OCI-LY3 (cell line): ENCODE data around the gene NRG3.

Experiments
- H2AFZ ChIP-seq: fragments of 200-600, 300-600 bp; shearing (Covaris generic); 2 replicates; pipeline ENCODE4 v1.6.0; 2014; ENCODE audit warnings: antibody characterized with exemption, low read depth, low read length
- H3K27ac ChIP-seq: fragments of 200-600, 300-600 bp; sonication (generic); 2 replicates; pipeline ENCODE4 v1.5.1; 2014; ENCODE audit warnings: mild to moderate bottlenecking, low read length, moderate library complexity, mixed read lengths
- H3K27me3 ChIP-seq: fragments of 200-600, 300-600 bp; sonication (generic); 2 replicates; pipeline ENCODE4 v1.6.1; 2014; ENCODE audit warnings: low read depth, low read length, mixed read lengths
- H3K36me3 ChIP-seq: fragments of 200-600, 300-600 bp; sonication (generic); replicated peaks from 2 replicates; pipeline ENCODE3; 2014; ENCODE audit warnings: low read depth, low read length, mixed read lengths
- H3K4me1 ChIP-seq: fragments of 300-600, 200-600 bp; sonication (generic); 2 replicates; pipeline ENCODE4 v1.6.1; 2014; ENCODE audit warnings: low read length, mixed read lengths
- H3K4me2 ChIP-seq: fragments of 200-600, 300-600 bp; sonication (generic); 2 replicates; pipeline ENCODE4 v1.6.1; 2014; ENCODE audit warnings: low read length, mixed read lengths
- H3K4me3 ChIP-seq: fragments of 300-600, 200-600 bp; sonication (generic); 2 replicates; pipeline ENCODE4 v1.5.1; 2014; ENCODE audit warnings: antibody characterized with exemption, mild to moderate bottlenecking, low read length, moderate library complexity
- H3K79me2 ChIP-seq: fragments of 300-600, 200-600 bp; shearing (Covaris generic); 2 replicates; pipeline ENCODE4 v1.6.1; 2014; ENCODE audit warnings: mild to moderate bottlenecking, low read length, mixed read lengths
- H3K9ac ChIP-seq: fragments of 300-600, 200-600 bp; shearing (Covaris generic); 2 replicates; pipeline ENCODE4 v1.6.0; 2014; ENCODE audit warnings: mild to moderate bottlenecking, low read length, moderate library complexity
- H3K9me3 ChIP-seq: fragments of 200-600, 300-600 bp; shearing (Covaris generic); 2 replicates; pipeline ENCODE4 v1.6.1; 2014; ENCODE audit warnings: low read length, mixed read lengths; ENCODE audit not compliant: insufficient read depth
- H4K20me1 ChIP-seq: fragments of 200-600, 300-600 bp; sonication (generic); 2 replicates; pipeline ENCODE4 v1.6.1; 2016; ENCODE audit warnings: low read length, mixed read lengths; ENCODE audit not compliant: insufficient read depth
- EZH2phosphoT487 ChIP-seq: fragments of 200-600 bp; shearing (Covaris generic); IDR thresholded peaks from 2 replicates; pipeline ENCODE4 v1.6.1; 2018; ENCODE audit warnings: antibody characterized with exemption, mixed run types, low read depth
- TF ChIP-seq, protein P1 (sequence below): fragments of 200-600, 300-600 bp; sonication (generic); IDR thresholded peaks from 2 replicates; pipeline ENCODE4 v1.5.1; 2014; ENCODE audit warnings: antibody characterized with exemption, low read length, low read depth

The NRG3 gene

DNA sequence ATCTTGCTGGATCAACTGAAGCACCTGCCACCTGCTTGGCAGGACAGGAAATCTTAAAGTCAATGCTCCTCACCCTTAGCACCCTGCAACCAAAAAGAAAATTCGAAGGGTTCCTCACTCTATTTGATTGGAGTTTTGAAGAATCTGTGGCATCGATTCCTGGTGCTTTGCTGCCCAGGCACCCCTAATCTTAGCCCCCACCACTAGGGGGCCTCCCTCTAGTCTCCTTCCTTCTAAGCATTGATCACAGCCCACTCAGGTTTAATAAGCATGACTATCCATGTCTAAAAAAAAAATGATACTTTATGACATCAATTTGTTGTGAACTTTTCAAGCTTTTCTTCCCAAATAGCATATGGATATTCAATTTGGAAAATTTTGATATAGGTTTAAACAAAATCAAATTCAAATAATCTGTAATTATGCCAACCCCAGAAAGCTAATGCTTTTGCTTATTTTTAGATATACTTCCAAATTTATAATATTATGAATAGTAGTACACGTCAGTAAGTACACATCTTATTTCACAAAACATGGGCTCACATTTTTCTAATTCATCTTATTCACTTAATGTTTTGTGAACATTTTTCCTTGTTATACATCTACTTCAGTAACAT lies 45.3 kb downstream of the NRG3 start:
- H3K4me3 ChIP-seq = no peak overlapping the region
- H3K4me2 ChIP-seq = no peak overlapping the region
- no peaks in the 10 kb centered on the region for H3K4me1 ChIP-seq
- no peak overlapping the region for H2AFZ ChIP-seq
- no peaks in the 10 kb centered on the region for H3K27me3 ChIP-seq
- no peak overlapping the region for H3K9ac ChIP-seq
- H3K27ac ChIP-seq = no peak overlapping the region
- H3K36me3 ChIP-seq = no peaks in the 10 kb centered on the region
- TF ChIP-seq, protein P1, sequence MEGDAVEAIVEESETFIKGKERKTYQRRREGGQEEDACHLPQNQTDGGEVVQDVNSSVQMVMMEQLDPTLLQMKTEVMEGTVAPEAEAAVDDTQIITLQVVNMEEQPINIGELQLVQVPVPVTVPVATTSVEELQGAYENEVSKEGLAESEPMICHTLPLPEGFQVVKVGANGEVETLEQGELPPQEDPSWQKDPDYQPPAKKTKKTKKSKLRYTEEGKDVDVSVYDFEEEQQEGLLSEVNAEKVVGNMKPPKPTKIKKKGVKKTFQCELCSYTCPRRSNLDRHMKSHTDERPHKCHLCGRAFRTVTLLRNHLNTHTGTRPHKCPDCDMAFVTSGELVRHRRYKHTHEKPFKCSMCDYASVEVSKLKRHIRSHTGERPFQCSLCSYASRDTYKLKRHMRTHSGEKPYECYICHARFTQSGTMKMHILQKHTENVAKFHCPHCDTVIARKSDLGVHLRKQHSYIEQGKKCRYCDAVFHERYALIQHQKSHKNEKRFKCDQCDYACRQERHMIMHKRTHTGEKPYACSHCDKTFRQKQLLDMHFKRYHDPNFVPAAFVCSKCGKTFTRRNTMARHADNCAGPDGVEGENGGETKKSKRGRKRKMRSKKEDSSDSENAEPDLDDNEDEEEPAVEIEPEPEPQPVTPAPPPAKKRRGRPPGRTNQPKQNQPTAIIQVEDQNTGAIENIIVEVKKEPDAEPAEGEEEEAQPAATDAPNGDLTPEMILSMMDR = peak; percentile 48
- TF ChIP-seq EZH2phosphoT487 = no peak
- no peaks in the 10 kb centered on the region for H3K79me2 ChIP-seq
- no peaks in the 10 kb centered on the region for H3K9me3 ChIP-seq
- no peaks in the 10 kb centered on the region for H4K20me1 ChIP-seq

DNA sequence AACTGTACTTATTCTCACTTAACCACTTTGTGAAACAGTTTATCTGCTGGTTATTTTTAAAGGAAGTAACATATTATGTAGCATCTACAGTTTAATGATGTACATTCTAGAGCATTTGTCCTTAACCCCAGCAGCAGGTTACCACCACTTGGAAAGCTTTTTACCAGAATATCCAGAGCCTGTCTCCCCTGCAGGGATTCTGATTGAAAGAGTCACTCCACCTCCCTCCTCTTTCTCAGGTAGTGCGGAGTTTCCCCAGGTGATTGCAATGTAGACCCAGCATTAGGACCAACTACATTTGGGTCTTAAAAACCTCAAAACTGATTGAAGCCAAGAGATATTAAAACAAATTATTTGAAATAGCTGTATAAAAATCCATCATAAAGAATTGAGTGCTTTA lies 53.1 kb downstream of the NRG3 start:
- H4K20me1 ChIP-seq = no peaks in the 10 kb centered on the region
- H3K9ac ChIP-seq = no peak overlapping the region
- no peaks in the 10 kb centered on the region for H3K27me3 ChIP-seq
- H3K4me1 ChIP-seq = no peaks in the 10 kb centered on the region
- no peaks in the 10 kb centered on the region for H3K79me2 ChIP-seq
- H2AFZ ChIP-seq = no peak overlapping the region
- no peaks in the 10 kb centered on the region for H3K36me3 ChIP-seq
- no peak overlapping the region for H3K27ac ChIP-seq
- no peak overlapping the region for H3K4me2 ChIP-seq
- H3K4me3 ChIP-seq = no peak overlapping the region
- TF ChIP-seq, protein P1 = no peak
- no peak for TF ChIP-seq EZH2phosphoT487
- no peaks in the 10 kb centered on the region for H3K9me3 ChIP-seq

DNA sequence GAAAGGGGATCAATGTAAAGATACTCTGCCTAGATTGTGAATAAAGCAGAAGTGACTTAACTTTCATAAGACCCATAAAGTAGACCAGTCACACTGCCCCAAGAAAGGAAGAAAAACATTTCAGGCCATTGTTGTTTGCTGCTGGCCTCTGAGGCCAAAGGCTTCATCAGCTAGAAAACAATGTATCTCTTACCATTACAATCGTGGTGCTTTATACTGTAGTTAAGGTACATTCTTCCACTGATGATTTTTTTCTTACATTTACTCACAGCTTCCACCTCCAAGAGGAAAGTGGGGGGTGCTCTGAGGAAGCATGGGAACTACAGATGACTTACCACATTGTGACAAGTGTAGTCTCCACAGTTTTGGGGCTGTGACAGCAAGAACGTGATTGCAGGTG lies 68.6 kb downstream of the NRG3 start:
- no peaks in the 10 kb centered on the region for H4K20me1 ChIP-seq
- no peaks in the 10 kb centered on the region for H3K4me1 ChIP-seq
- no peaks in the 10 kb centered on the region for H3K27me3 ChIP-seq
- no peak overlapping the region for H3K9ac ChIP-seq
- no peak overlapping the region for H3K4me2 ChIP-seq
- H3K79me2 ChIP-seq = no peaks in the 10 kb centered on the region
- H3K9me3 ChIP-seq = no peaks in the 10 kb centered on the region
- no peak overlapping the region for H3K4me3 ChIP-seq
- H2AFZ ChIP-seq = no peak overlapping the region
- no peak overlapping the region for H3K27ac ChIP-seq
- TF ChIP-seq EZH2phosphoT487 = no peak
- TF ChIP-seq, protein P1 = no peak
- no peaks in the 10 kb centered on the region for H3K36me3 ChIP-seq

DNA sequence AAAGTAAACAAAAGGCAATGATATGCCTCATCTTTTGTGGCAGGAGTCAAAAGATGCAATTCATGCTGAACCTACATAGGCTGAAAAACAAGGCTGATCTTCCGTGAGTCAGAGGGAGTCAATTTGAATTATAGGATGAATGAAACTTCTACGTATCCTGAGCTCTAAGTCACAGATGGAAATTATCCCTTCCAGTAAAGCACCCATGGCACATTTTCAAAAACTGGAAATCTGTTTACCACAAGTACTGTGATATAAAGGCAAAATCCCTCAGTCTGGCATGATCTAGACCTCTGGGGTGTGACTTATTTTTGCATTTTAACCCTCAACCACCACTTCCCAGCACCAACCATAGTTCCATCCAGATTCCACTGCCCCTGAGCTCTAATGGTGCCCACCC lies 69.6 kb downstream of the NRG3 start:
- no peak for TF ChIP-seq EZH2phosphoT487
- TF ChIP-seq, protein P1 = no peak
- Histone ChIP-seq H3K36me3 (no peaks in the 10 kb centered on the region), H3K27ac (no peak overlapping the region), H3K9ac (no peak overlapping the region), H4K20me1 (no peaks in the 10 kb centered on the region), H3K4me1 (no peaks in the 10 kb centered on the region), H2AFZ (no peak overlapping the region), H3K4me3 (no peak overlapping the region), H3K27me3 (no peaks in the 10 kb centered on the region), H3K4me2 (no peak overlapping the region), H3K79me2 (no peaks in the 10 kb centered on the region), H3K9me3 (no peaks in the 10 kb centered on the region)
